Activated CD4-positive, alpha-beta T cell treated with anti-CD3 and anti-CD28 coated beads, Interleukin-2, amount 10 ng/mL, durations not matched to agents 7 days and 5 days (primary cell): Measurements from ENCODE around the gene NAGLU. TPM values are rescaled to one million over a fixed set of nuclear protein-coding genes. Genes with fewer than 3 reads are reported as not detected.
A peak's percentile ranks its signal among the peaks of the same experiment; 100 is the strongest.

Experiments used
- CTCF ChIA-PET: fragments of 350-600 bp; sonication (Branson Sonifier 250); formaldehyde crosslinking; loops from one replicate; lab custom pipeline; 2021; ENCODE audit warnings: antibody characterized with exemption; lab: Charles Lee
- POLR2A ChIA-PET: fragments of 350-600 bp; sonication (Branson Sonifier 250); formaldehyde crosslinking; loops from one replicate; lab custom pipeline; 2021; ENCODE audit warnings: antibody characterized with exemption; lab: Charles Lee
- DNase-seq: peaks from one replicate; pipeline ENCODE4 v3.0.0-alpha.2; 2020
- H3K27ac Mint-ChIP-seq: one replicate; pipeline ENCODE4 v1.8.0; 2021; ENCODE audit warnings: mild to moderate bottlenecking, moderate library complexity, mixed read lengths
- H3K27me3 Mint-ChIP-seq: one replicate; pipeline ENCODE4 v1.8.0; 2021; ENCODE audit warnings: mixed read lengths
- H3K36me3 Mint-ChIP-seq: one replicate; pipeline ENCODE4 v1.8.0; 2021; ENCODE audit warnings: low read depth, mixed read lengths
- H3K4me1 Mint-ChIP-seq: one replicate; pipeline ENCODE4 v1.8.0; 2021; ENCODE audit warnings: mixed read lengths
- H3K4me3 Mint-ChIP-seq: one replicate; pipeline ENCODE4 v1.8.0; 2021; ENCODE audit warnings: mild to moderate bottlenecking, moderate library complexity, mixed read lengths
- H3K9me3 Mint-ChIP-seq: one replicate; pipeline ENCODE4 v1.8.0; 2021; ENCODE audit warnings: mixed read lengths
- total RNA-seq, 2 experiments: library from RNA; stranded (reverse); gene quantifications; one replicate each; pipeline ENCODE4 v1.2.3, GENCODE V29; 2021

The NAGLU gene
- total RNA-seq: 10 to 100 TPM; 16.4 to 18.8 TPM

GRCh38 chr17:42536048-42536371 lies at the start of gene NAGLU:
Gene NAGLU (plus strand): TSS chr17:42536241. CDS start chr17:42536273, 32 bp downstream.
- H3K27ac Mint-ChIP-seq: peak within 1 kb of the TSS; percentile 83
- H3K36me3 Mint-ChIP-seq: peaks cover 7% of the 10 kb centered on the region
- ChIA-PET CTCF (interaction anchor here (0.8 to 2.0 kb wide), 9 partner anchors 9 to 677 kb away, joined by 3 to 11 read pairs (median 3); no protein-coding TSS in a partner anchor), POLR2A (interaction anchor here (0.6 to 0.9 kb wide), 3 partner anchors 9 to 491 kb away, joined by 3 to 6 read pairs (median 3); no protein-coding TSS in a partner anchor)
- H3K9me3 Mint-ChIP-seq: no peaks in the 10 kb centered on the region
- peaks cover 5% of the 10 kb centered on the region for H3K27me3 Mint-ChIP-seq
- DNase-seq: peak; percentile 85
- H3K4me3 Mint-ChIP-seq: peak within 1 kb of the TSS; percentile 78
- H3K4me1 Mint-ChIP-seq: peaks cover 51% of the 10 kb centered on the region

GRCh38 chr17:42488032-42488431 lies 48.0 kb upstream of the NAGLU start:
- Mint-ChIP-seq H3K9me3 (no peaks in the 10 kb centered on the region), H3K27me3 (peaks cover 9% of the 10 kb centered on the region), H3K27ac (peak overlapping the region; percentile 15), H3K4me3 (no peak overlapping the region), H3K4me1 (peaks cover 52% of the 10 kb centered on the region), H3K36me3 (peaks cover 13% of the 10 kb centered on the region)
- DNase-seq: no peak
- ChIA-PET POLR2A (no interaction called here), CTCF (interaction anchor here (0.9 kb wide), 1 partner anchor 53 kb away, joined by 3 read pairs; no protein-coding TSS in a partner anchor)

- ChIA-PET POLR2A (no interaction called here), CTCF (interaction anchor here (0.5 to 1.4 kb wide), 2 partner anchors 13 to 199 kb away, joined by 3 to 4 read pairs; no protein-coding TSS in a partner anchor)
- Mint-ChIP-seq H3K9me3 (no peaks in the 10 kb centered on the region), H3K4me3 (no peak overlapping the region), H3K4me1 (peaks cover 19% of the 10 kb centered on the region), H3K36me3 (peaks cover 9% of the 10 kb centered on the region), H3K27me3 (peaks cover 8% of the 10 kb centered on the region), H3K27ac (no peak overlapping the region)
- DNase-seq: no peak
Measured at GRCh38 chr17:42493319-42493718, 42.7 kb upstream of the NAGLU start.

- no peaks in the 10 kb centered on the region for H3K9me3 Mint-ChIP-seq
- H3K4me3 Mint-ChIP-seq: no peak overlapping the region
- H3K4me1 Mint-ChIP-seq: peaks cover 12% of the 10 kb centered on the region
- ChIA-PET POLR2A (no interaction called here), CTCF (interaction anchor here (0.7 to 1.4 kb wide), 3 partner anchors 10 to 15 kb away, joined by 3 to 4 read pairs (median 4); no protein-coding TSS in a partner anchor)
- H3K27ac Mint-ChIP-seq: no peak overlapping the region
- no peak for DNase-seq
- peaks cover 4% of the 10 kb centered on the region for H3K36me3 Mint-ChIP-seq
- peaks cover 3% of the 10 kb centered on the region for H3K27me3 Mint-ChIP-seq
Measured at GRCh38 chr17:42494673-42495072, 41.4 kb upstream of the NAGLU start.

GRCh38 chr17:42498828-42499227 lies 37.2 kb upstream of the NAGLU start:
- CTCF ChIA-PET: no interaction called here
- Mint-ChIP-seq H3K36me3 (peaks cover 2% of the 10 kb centered on the region), H3K9me3 (no peaks in the 10 kb centered on the region), H3K27ac (no peak overlapping the region), H3K27me3 (no peaks in the 10 kb centered on the region), H3K4me3 (no peak overlapping the region), H3K4me1 (peaks cover 11% of the 10 kb centered on the region)
- no peak for DNase-seq
- POLR2A ChIA-PET: no interaction called here

- H3K4me3 Mint-ChIP-seq: no peak overlapping the region
- DNase-seq: no peak
- peaks cover 1% of the 10 kb centered on the region for H3K4me1 Mint-ChIP-seq
- H3K36me3 Mint-ChIP-seq: no peaks in the 10 kb centered on the region
- no peak overlapping the region for H3K27ac Mint-ChIP-seq
- H3K9me3 Mint-ChIP-seq: no peaks in the 10 kb centered on the region
- H3K27me3 Mint-ChIP-seq: no peaks in the 10 kb centered on the region
- ChIA-PET POLR2A (no interaction called here), CTCF (no interaction called here)
Measured at GRCh38 chr17:42502091-42502490, 34.0 kb upstream of the NAGLU start.

GRCh38 chr17:42502926-42503325 lies 33.1 kb upstream of the NAGLU start:
- no peak overlapping the region for H3K27ac Mint-ChIP-seq
- CTCF ChIA-PET: no interaction called here
- H3K9me3 Mint-ChIP-seq: no peaks in the 10 kb centered on the region
- peaks cover 2% of the 10 kb centered on the region for H3K36me3 Mint-ChIP-seq
- H3K27me3 Mint-ChIP-seq: no peaks in the 10 kb centered on the region
- H3K4me1 Mint-ChIP-seq: peaks cover 1% of the 10 kb centered on the region
- POLR2A ChIA-PET: no interaction called here
- DNase-seq: no peak
- H3K4me3 Mint-ChIP-seq: no peak overlapping the region

GRCh38 chr17:42507671-42508070 lies 28.4 kb upstream of the NAGLU start:
- H3K27me3 Mint-ChIP-seq: no peaks in the 10 kb centered on the region
- no peak overlapping the region for H3K4me3 Mint-ChIP-seq
- no peaks in the 10 kb centered on the region for H3K9me3 Mint-ChIP-seq
- POLR2A ChIA-PET: no interaction called here
- CTCF ChIA-PET: interaction anchor here (1.2 to 1.4 kb wide), 2 partner anchors 13 to 22 kb away, joined by 5 to 6 read pairs; no protein-coding TSS in a partner anchor
- DNase-seq: no peak
- H3K36me3 Mint-ChIP-seq: peaks cover 2% of the 10 kb centered on the region
- H3K27ac Mint-ChIP-seq: no peak overlapping the region
- H3K4me1 Mint-ChIP-seq: peaks cover 11% of the 10 kb centered on the region

GRCh38 chr17:42508426-42509165 lies 27.4 kb upstream of the NAGLU start:
- CTCF ChIA-PET: interaction anchor here (1.0 to 1.4 kb wide), 3 partner anchors 9 to 12 kb away, joined by 4 to 5 read pairs (median 5); no protein-coding TSS in a partner anchor
- POLR2A ChIA-PET: no interaction called here
- Mint-ChIP-seq H3K27me3 (no peaks in the 10 kb centered on the region), H3K4me3 (no peak overlapping the region), H3K9me3 (no peaks in the 10 kb centered on the region), H3K4me1 (peaks cover 9% of the 10 kb centered on the region), H3K27ac (no peak overlapping the region), H3K36me3 (peaks cover 2% of the 10 kb centered on the region)
- no peak for DNase-seq

GRCh38 chr17:42509409-42509808 lies 26.6 kb upstream of the NAGLU start:
- no peak overlapping the region for H3K27ac Mint-ChIP-seq
- H3K9me3 Mint-ChIP-seq: no peaks in the 10 kb centered on the region
- CTCF ChIA-PET: interaction anchor here (1.0 to 1.4 kb wide), 2 partner anchors 9 kb away, joined by 4 to 5 read pairs; no protein-coding TSS in a partner anchor
- peaks cover 2% of the 10 kb centered on the region for H3K36me3 Mint-ChIP-seq
- peaks cover 9% of the 10 kb centered on the region for H3K4me1 Mint-ChIP-seq
- POLR2A ChIA-PET: no interaction called here
- H3K27me3 Mint-ChIP-seq: no peaks in the 10 kb centered on the region
- H3K4me3 Mint-ChIP-seq: no peak overlapping the region
- no peak for DNase-seq

- ChIA-PET CTCF (interaction anchor here (1.0 to 1.7 kb wide), 3 partner anchors 8 to 104 kb away, joined by 4 to 5 read pairs (median 4); no protein-coding TSS in a partner anchor), POLR2A (no interaction called here)
- Mint-ChIP-seq H3K27me3 (no peaks in the 10 kb centered on the region), H3K9me3 (no peaks in the 10 kb centered on the region), H3K36me3 (peaks cover 2% of the 10 kb centered on the region), H3K4me1 (peaks cover 9% of the 10 kb centered on the region), H3K4me3 (no peak overlapping the region), H3K27ac (no peak overlapping the region)
- no peak for DNase-seq
Measured at GRCh38 chr17:42509841-42510240, 26.2 kb upstream of the NAGLU start.

- no peak overlapping the region for H3K27ac Mint-ChIP-seq
- no peak for DNase-seq
- POLR2A ChIA-PET: no interaction called here
- CTCF ChIA-PET: interaction anchor here (1.0 to 1.4 kb wide), 2 partner anchors 53 to 190 kb away, joined by 3 to 5 read pairs; no protein-coding TSS in a partner anchor
- H3K9me3 Mint-ChIP-seq: no peaks in the 10 kb centered on the region
- peaks cover 2% of the 10 kb centered on the region for H3K36me3 Mint-ChIP-seq
- no peak overlapping the region for H3K4me3 Mint-ChIP-seq
- peaks cover 10% of the 10 kb centered on the region for H3K4me1 Mint-ChIP-seq
- H3K27me3 Mint-ChIP-seq: no peaks in the 10 kb centered on the region
Measured at GRCh38 chr17:42512246-42512645, 23.8 kb upstream of the NAGLU start.

- Mint-ChIP-seq H3K4me1 (peaks cover 15% of the 10 kb centered on the region), H3K4me3 (no peak overlapping the region), H3K27ac (no peak overlapping the region), H3K36me3 (peaks cover 1% of the 10 kb centered on the region), H3K9me3 (no peaks in the 10 kb centered on the region), H3K27me3 (no peaks in the 10 kb centered on the region)
- no peak for DNase-seq
- CTCF ChIA-PET: no interaction called here
- POLR2A ChIA-PET: no interaction called here
Measured at GRCh38 chr17:42512733-42513251, 23.2 kb upstream of the NAGLU start.
